BE2C (cell line): ENCODE data around the gene FAH.

Experiments used
- DNase-seq: peaks from one replicate; pipeline ENCODE4 v3.0.0-alpha.2; 2020
- H3K27me3 ChIP-seq: fragments of 250-450 bp; sonication (Bioruptor Pico); 2 replicates; pipeline ENCODE4 v1.5.1; 2020; ENCODE audit warnings: mild to moderate bottlenecking
- H3K36me3 ChIP-seq: fragments of 250-450 bp; sonication (Bioruptor Pico); 2 replicates; pipeline ENCODE4 v1.5.1; 2020; ENCODE audit warnings: mild to moderate bottlenecking
- H3K4me1 ChIP-seq: fragments of 250-450 bp; sonication (Bioruptor Pico); 2 replicates; pipeline ENCODE4 v1.5.1; 2020
- H3K4me3 ChIP-seq: 2 replicates; pipeline ENCODE4 v1.5.1; 2011; ENCODE audit warnings: low read depth, low read length
- H3K9me3 ChIP-seq: fragments of 250-450 bp; sonication (Bioruptor Pico); 2 replicates; pipeline ENCODE4 v1.5.1; 2020
- TF ChIP-seq, protein P1 (sequence below): IDR thresholded peaks from 2 replicates; pipeline ENCODE4 v1.5.1; 2012; ENCODE audit warnings: mild to moderate bottlenecking, low read depth, low read length

FAH gene

DNA sequence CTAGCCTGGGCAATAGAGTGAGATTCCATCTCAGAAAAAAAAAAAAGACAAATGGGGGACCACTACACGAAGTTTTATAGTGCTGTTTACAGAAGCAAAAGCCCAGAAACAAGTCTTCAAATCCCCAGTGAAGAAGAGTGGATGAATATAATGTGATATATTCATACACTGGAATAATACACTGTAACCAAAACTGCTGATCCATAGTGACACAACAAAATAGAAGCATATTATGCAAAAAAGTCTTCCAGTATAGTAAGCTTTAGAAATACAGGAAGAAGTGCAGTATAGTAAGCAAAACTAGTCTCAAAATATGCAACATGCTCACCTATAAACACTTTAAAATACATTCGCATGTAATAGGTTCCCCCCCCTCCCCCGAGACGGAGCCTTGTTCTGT is 11.9 kb upstream of the FAH start:
- Histone ChIP-seq H3K9me3 (no peaks in the 10 kb centered on the region), H3K4me3 (no peak overlapping the region), H3K4me1 (no peaks in the 10 kb centered on the region), H3K36me3 (no peaks in the 10 kb centered on the region; the same call in 1 of the 2 replicates), H3K27me3 (no peaks in the 10 kb centered on the region)
- TF ChIP-seq, protein P1, sequence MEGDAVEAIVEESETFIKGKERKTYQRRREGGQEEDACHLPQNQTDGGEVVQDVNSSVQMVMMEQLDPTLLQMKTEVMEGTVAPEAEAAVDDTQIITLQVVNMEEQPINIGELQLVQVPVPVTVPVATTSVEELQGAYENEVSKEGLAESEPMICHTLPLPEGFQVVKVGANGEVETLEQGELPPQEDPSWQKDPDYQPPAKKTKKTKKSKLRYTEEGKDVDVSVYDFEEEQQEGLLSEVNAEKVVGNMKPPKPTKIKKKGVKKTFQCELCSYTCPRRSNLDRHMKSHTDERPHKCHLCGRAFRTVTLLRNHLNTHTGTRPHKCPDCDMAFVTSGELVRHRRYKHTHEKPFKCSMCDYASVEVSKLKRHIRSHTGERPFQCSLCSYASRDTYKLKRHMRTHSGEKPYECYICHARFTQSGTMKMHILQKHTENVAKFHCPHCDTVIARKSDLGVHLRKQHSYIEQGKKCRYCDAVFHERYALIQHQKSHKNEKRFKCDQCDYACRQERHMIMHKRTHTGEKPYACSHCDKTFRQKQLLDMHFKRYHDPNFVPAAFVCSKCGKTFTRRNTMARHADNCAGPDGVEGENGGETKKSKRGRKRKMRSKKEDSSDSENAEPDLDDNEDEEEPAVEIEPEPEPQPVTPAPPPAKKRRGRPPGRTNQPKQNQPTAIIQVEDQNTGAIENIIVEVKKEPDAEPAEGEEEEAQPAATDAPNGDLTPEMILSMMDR, result no peak
- no peak for DNase-seq

DNA sequence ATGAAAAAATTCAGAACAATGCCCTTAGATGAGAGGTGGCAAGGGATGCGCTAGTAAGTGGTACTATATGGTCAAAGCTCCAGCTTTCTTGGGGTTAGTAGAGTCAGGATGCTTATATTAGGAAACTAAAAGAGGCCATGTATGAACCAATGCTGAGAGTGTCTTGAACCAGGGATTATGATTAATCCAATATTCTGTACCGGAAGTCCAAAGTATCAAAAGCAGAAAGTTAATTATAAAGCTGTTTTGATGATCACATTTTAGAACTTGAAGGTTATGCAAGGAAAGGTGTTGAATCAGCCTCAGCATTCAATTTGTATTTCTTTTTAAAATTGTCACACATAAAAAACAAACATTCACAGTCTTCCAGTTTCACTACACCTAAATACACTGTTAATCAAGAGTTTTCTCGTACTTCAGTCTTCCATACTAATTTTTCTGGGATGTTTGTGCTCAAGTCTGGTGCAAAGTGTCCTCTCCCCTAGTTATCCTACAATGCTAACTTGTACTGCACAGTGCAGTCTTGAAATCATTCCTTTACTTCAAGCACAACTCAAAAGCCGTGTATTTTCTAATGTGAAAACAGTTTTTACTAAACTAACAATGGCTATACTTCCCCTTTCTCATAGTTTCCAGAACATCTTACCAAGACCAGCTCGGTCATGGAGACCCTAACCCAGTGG is 10.7 kb upstream of the FAH start:
- Histone ChIP-seq H3K36me3 (no peaks in the 10 kb centered on the region; the same call in 1 of the 2 replicates), H3K4me3 (no peak overlapping the region), H3K4me1 (no peaks in the 10 kb centered on the region), H3K27me3 (no peaks in the 10 kb centered on the region), H3K9me3 (no peaks in the 10 kb centered on the region)
- TF ChIP-seq, protein P1, result no peak
- no peak for DNase-seq

DNA sequence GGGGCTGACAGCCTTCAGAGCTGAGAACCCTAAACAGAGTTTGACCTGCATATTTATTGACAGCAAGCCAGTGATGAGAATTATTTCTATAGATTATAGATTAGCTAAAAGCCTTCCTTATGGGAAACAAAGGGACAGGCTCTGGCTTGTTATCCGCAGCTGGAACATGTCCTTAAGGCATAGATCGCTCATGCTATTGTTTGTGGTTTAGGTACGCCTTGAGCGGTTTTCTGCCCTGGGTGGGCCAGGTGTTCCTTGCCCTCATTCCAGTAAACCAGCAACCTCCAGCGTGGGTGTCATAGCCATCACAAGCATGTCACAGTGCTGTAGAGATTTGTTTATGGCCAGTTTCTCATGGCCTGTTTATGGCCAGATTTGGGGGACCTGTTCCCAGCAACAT is 10.2 kb upstream of the FAH start:
- TF ChIP-seq, protein P1, result no peak
- DNase-seq, result no peak
- H3K4me1 ChIP-seq, result no peaks in the 10 kb centered on the region
- H3K4me3 ChIP-seq, result no peak overlapping the region
- H3K27me3 ChIP-seq, result no peaks in the 10 kb centered on the region
- no peaks in the 10 kb centered on the region for H3K9me3 ChIP-seq
- H3K36me3 ChIP-seq, result no peaks in the 10 kb centered on the region; the same call in 1 of the 2 replicates

DNA sequence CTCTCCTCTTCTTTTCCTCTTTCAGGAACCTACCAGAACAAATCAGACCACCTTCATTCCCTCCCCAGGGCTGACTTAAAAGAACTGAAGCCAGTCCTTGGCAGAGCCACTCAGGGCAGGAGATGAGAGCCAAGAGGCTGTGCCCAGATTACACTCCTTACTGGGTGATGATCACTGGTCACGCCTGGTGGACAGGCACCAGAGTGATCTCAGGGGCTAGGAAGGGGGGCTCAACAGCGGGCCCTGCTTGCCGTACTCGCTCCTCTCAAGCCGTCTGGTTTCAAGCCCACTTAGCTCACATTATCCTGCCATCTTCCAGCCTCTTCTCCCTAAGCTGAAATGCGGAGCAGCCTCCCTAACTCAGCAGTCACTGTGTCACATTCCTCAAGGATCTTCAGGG is 1.7 kb upstream of the FAH start:
- H3K27me3 ChIP-seq, result no peaks in the 10 kb centered on the region
- no peaks in the 10 kb centered on the region for H3K36me3 ChIP-seq
- peaks cover 5% of the 10 kb centered on the region for H3K4me1 ChIP-seq
- TF ChIP-seq, protein P1, result no peak
- H3K4me3 ChIP-seq, result no peak overlapping the region
- DNase-seq, result no peak
- no peaks in the 10 kb centered on the region for H3K9me3 ChIP-seq

DNA sequence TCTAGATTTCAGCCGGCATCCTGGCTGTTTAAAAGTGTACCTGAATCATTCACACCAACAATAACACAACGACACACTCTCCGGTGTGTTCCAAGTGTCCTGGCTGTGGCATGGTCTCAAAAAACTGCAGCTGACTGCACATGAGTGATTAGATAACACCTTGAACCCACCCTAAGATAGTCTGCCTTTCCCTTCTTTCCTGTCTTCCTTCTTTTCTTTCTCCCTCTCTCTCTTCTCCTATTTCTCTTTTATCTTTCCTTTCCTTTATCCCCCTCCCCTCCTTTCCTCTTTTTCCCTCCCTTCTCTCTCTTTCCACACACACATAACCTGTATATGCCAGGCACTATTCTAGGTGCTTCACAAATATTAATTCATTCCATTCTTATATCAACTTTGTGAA is 1.2 kb upstream of the FAH start:
- Histone ChIP-seq H3K36me3 (no peaks in the 10 kb centered on the region), H3K4me1 (peaks cover 5% of the 10 kb centered on the region), H3K27me3 (no peaks in the 10 kb centered on the region), H3K4me3 (no peak overlapping the region), H3K9me3 (no peaks in the 10 kb centered on the region)
- no peak for DNase-seq
- TF ChIP-seq, protein P1, result no peak

DNA sequence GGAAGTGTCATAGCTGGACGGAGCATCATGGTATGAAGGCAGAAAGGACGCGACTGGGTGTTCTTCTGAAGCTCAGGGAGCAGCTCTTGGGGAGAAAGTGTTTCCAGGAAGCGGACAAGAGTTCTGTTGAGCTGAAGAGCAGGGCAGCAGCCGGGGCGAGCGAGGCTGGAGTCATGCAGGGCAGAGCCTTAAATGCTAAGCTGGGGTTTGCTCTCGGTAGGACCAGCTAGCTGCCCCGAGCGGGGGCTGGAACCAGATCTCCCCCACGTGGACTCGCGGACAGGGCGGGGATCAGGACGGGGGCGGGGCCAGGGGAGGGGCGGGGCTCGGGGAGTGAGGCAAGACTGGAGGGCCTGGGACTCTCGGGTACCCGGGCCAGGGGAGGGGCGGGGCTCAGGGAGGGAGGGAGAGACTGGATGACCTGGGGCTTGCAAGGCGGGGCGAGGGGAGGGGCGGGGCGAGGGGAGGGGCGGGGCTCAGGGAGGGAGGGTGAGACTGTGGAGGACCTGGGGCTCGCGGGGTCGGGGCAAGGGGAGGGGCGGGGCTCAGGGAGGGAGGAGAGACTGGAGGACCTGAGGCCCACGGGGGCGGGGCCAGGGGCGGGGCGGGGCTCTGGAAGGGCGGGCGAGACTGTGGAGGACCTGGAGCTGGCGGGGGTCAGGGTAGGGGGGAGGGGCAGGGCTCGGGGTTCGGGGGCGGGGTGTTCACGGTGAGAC is 461 bp upstream of the FAH start:
- Histone ChIP-seq H3K9me3 (no peaks in the 10 kb centered on the region), H3K4me1 (peaks cover 5% of the 10 kb centered on the region), H3K4me3 (peak overlapping the region; percentile 67), H3K36me3 (no peaks in the 10 kb centered on the region), H3K27me3 (no peaks in the 10 kb centered on the region)
- TF ChIP-seq, protein P1, result no peak
- DNase-seq, result peak; percentile 98
